ENCODE results near the gene MRPL54. TPM values are rescaled to one million over a fixed set of nuclear protein-coding genes. Genes with fewer than 3 reads are reported as not detected.

The MRPL54 gene
- total RNA-seq, 1 experiment from 2014 or later, result 67.1 TPM

DNA sequence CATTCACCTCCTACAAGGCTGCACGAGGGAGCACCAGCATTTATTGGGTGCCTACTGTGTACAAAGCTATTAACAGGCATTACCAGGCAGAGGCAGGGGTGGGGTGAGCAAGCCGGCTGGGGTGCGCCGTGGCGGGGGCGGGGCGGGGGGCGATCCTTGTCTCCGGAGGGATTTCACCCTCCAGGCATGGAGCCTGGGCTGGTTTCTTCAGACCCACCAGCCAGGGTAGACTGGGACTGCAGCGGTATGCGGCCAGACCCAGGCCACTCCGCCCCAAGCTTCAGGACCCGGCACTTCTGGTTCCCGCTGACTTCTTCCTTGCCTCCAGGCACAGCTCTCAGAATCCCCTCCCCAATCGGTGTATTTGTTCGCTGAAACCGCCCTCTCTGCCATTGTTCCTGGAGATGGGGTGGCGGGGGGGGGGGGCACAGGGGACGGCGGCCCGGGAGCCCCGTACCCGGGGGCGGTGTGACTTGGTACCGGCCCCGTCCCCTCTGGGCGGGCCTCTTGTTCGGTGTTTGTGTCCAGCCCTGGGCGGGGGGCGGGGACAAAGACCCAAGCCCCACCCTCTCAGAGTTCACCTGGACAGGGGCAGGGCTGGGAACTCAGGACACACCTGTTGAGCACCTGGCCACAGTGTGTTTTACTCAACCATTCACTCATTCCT, 39.9 kb upstream of the MRPL54 start (continued):
- TF ChIP-seq JUND (IDR thresholded peaks at IDR 0.05), result 0 out of 2 replicates have a peak, but pooled peaks have one; percentile 27
- TF ChIP-seq ELF1 (IDR thresholded peaks at IDR 0.05; ENCODE audit: borderline replicate concordance, low read depth), result no peak
- TF ChIP-seq, protein P1, sequence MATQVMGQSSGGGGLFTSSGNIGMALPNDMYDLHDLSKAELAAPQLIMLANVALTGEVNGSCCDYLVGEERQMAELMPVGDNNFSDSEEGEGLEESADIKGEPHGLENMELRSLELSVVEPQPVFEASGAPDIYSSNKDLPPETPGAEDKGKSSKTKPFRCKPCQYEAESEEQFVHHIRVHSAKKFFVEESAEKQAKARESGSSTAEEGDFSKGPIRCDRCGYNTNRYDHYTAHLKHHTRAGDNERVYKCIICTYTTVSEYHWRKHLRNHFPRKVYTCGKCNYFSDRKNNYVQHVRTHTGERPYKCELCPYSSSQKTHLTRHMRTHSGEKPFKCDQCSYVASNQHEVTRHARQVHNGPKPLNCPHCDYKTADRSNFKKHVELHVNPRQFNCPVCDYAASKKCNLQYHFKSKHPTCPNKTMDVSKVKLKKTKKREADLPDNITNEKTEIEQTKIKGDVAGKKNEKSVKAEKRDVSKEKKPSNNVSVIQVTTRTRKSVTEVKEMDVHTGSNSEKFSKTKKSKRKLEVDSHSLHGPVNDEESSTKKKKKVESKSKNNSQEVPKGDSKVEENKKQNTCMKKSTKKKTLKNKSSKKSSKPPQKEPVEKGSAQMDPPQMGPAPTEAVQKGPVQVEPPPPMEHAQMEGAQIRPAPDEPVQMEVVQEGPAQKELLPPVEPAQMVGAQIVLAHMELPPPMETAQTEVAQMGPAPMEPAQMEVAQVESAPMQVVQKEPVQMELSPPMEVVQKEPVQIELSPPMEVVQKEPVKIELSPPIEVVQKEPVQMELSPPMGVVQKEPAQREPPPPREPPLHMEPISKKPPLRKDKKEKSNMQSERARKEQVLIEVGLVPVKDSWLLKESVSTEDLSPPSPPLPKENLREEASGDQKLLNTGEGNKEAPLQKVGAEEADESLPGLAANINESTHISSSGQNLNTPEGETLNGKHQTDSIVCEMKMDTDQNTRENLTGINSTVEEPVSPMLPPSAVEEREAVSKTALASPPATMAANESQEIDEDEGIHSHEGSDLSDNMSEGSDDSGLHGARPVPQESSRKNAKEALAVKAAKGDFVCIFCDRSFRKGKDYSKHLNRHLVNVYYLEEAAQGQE (IDR thresholded peaks at IDR 0.05; ENCODE audit: low read depth), result no peak
- no peak for TF ChIP-seq SRF (IDR thresholded peaks at IDR 0.05; ENCODE audit: low read depth)
- TF ChIP-seq CBX3 (IDR thresholded peaks at IDR 0.05; ENCODE audit: low read depth), result no peak
- no peak for TF ChIP-seq TCF7L2 (IDR thresholded peaks at IDR 0.05; ENCODE audit: borderline replicate concordance, extremely low read depth, insufficient read depth, insufficient read length)
- no peak for TF ChIP-seq ZFX (IDR thresholded peaks at IDR 0.05)
- no peak for TF ChIP-seq EGR1 (IDR thresholded peaks at IDR 0.05; ENCODE audit: low read depth)
- TF ChIP-seq YY1 (IDR thresholded peaks at IDR 0.05; ENCODE audit: extremely low read depth, insufficient replicate concordance, low read depth, low read length), result no peak
- TF ChIP-seq POLR2A (IDR thresholded peaks at IDR 0.05; ENCODE audit: borderline replicate concordance, extremely low read depth, insufficient read depth, insufficient read length), result no peak
- TF ChIP-seq RAD21 (IDR thresholded peaks at IDR 0.05; ENCODE audit: low read depth), result no peak

DNA sequence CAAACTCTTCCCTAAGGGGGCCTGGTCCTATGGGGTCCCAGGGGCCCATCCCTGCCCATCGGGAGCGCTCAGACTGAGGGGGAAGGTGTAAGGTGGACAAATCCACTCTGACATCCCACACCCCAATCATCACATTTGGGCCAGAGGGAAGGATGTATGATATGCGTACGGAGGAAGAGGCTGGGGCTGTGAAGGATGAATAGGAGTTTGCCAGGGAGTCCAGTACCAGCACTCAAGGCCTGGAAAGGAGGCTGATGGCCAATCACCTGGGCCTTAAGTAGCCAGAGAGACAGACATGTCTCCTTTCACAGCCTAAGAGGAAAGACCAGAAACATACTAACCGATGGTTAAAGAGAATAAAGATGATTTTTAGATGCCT, 39.4 kb upstream of the MRPL54 start:
- H3K9ac ChIP-seq (ENCODE audit: low read length), result peak overlapping the region; percentile 60; the same call in 1 of the 2 replicates
- ATAC-seq (no peak), DNase-seq (ENCODE audit: low read depth, low spot score) (no peak)
- ChIA-PET CTCF (interaction anchor here (2.0 kb wide), 1 partner anchor 126 kb away, joined by 8 read pairs; no protein-coding TSS in a partner anchor), POLR2A (interaction anchor here (1.7 to 1.9 kb wide), 2 partner anchors 13 to 39 kb away, joined by 5 to 10 read pairs; partner anchors contain the start of gene MRPL54), RAD21 (ENCODE audit: low non-redundant PET in 1 of 2, low total read pairs in 2 of 2, uncharacterized antibody in 2 of 2, unreplicated experiment in 2 of 2) (no interaction called here)
- H3K27me3 ChIP-seq (ENCODE audit: insufficient read depth, low read length), result no peaks in the 10 kb centered on the region
- H3K36me3 ChIP-seq (ENCODE audit: control insufficient read depth in 1 of 2, insufficient read depth in 2 of 2, low read length in 2 of 2), result no peaks in the 10 kb centered on the region
- TF ChIP-seq, protein P2, sequence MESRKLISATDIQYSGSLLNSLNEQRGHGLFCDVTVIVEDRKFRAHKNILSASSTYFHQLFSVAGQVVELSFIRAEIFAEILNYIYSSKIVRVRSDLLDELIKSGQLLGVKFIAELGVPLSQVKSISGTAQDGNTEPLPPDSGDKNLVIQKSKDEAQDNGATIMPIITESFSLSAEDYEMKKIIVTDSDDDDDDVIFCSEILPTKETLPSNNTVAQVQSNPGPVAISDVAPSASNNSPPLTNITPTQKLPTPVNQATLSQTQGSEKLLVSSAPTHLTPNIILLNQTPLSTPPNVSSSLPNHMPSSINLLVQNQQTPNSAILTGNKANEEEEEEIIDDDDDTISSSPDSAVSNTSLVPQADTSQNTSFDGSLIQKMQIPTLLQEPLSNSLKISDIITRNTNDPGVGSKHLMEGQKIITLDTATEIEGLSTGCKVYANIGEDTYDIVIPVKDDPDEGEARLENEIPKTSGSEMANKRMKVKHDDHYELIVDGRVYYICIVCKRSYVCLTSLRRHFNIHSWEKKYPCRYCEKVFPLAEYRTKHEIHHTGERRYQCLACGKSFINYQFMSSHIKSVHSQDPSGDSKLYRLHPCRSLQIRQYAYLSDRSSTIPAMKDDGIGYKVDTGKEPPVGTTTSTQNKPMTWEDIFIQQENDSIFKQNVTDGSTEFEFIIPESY (IDR thresholded peaks at IDR 0.05; ENCODE audit: extremely low read depth, insufficient replicate concordance, low read length), result no peak
- TF ChIP-seq POLR2AphosphoS5 (IDR thresholded peaks at IDR 0.05; ENCODE audit: low read depth, low read length) (no peak), JUND (IDR thresholded peaks at IDR 0.05) (no peak), RAD21 (IDR thresholded peaks at IDR 0.05; ENCODE audit: low read depth) (no peak), EZH2 (IDR thresholded peaks at IDR 0.05) (no peak), CEBPB (IDR thresholded peaks at IDR 0.05; ENCODE audit: low read depth) (no peak), ZNF274 (IDR thresholded peaks at IDR 0.05; ENCODE audit: low read depth, low read length) (no peak), FOSL1 (IDR thresholded peaks at IDR 0.05; ENCODE audit: low read depth) (no peak)
- no peaks in the 10 kb centered on the region for H3K9me3 ChIP-seq (ENCODE audit: control insufficient read depth in 1 of 2, insufficient read depth in 1 of 2, low read depth in 1 of 2, low read length in 2 of 2)
- peaks cover 61 to 96% of the 10 kb centered on the region in 2 experiments for H3K4me1 ChIP-seq (ENCODE audit: control insufficient read depth in 1 of 2, insufficient read depth in 2 of 2, low read length in 2 of 2)
- no peaks in the 10 kb centered on the region for H4K20me1 ChIP-seq (ENCODE audit: insufficient read depth)
- H3K79me2 ChIP-seq (ENCODE audit: insufficient read depth, low read length), result no peaks in the 10 kb centered on the region
- H2AFZ ChIP-seq (ENCODE audit: low read depth, low read length, poor library complexity, severe bottlenecking), result no peak overlapping the region
- peak overlapping the region; percentile 97 for H3K4me2 ChIP-seq (ENCODE audit: low read length)
- intact Hi-C loops (cut with micrococcal nuclease), result loop anchor here (10.0 kb wide), 1 partner anchor 482 kb away; no protein-coding TSS in a partner anchor
- H3K4me3 ChIP-seq (replicated peaks in 1 of 2; ENCODE audit: low read depth in 1 of 2, low read length in 2 of 2), result peak overlapping the region; percentile 63 to 71
- H3K27ac ChIP-seq (ENCODE audit: low read depth, low read length), result peak overlapping the region; percentile 57
- BruUV-seq (replicated peaks), result no TSS peak
- no peaks in the 10 kb centered on the region for H3K9me2 ChIP-seq (ENCODE audit: insufficient read depth)

Data from HCT116 (cell line).